ENCODE data around the gene CCDC27.

DNA sequence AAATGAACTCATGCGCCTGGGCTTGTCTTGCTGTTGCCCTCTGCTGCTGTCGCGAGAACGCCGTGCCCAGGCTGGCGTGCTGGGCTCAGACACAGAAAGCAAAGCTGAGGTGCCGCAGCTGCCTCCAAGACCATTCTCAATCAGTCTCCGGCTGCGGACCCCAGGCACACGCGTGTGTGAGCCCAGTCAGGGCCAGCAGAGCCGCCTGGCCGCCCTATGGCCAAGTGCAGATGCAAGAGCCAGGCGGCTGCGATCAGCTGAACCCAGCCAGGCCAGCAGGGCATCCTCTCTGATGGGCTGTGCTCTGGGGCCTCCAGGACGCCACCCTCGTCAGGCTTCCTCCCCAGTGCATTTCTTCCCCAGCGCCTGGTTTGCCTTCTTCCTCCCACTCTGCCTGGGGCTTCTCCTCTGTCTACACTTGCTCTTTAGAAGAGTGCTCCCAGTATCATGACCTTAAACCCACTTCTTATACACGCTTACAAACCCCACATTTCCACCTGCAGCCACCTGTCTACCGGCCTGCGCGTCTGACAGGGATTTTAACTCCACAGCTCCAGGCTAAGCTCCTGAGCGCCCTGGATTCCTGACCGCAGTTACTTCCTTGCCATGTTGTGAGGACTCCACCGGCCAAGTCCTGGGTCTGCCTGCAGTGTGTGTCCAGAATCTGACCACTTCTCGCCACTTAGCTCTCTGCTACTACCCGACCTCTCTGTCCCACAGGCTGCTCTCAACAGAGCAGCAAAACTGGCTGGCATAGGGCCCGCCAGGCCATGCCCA lies 65.8 kb downstream of the CCDC27 start:
- TF ChIP-seq CTCF (IDR thresholded peaks at IDR 0.05): no peak
- no peak for TF ChIP-seq POLR2A (IDR thresholded peaks at IDR 0.05)
